H1 (cell line): ENCODE data around the gene VPS13A. TPM values are rescaled to one million over a fixed set of nuclear protein-coding genes. Genes with fewer than 3 reads are reported as not detected.

Source experiments
- CTCF ChIA-PET: fragments of 300-600 bp; sonication (Branson Sonifier 250); formaldehyde crosslinking; loops from one replicate; lab custom pipeline; 2021; ENCODE audit not compliant: partially characterized antibody; lab: Charles Lee
- POLR2A ChIA-PET: fragments of 300-600 bp; sonication (Branson Sonifier 250); formaldehyde crosslinking; loops from one replicate; lab custom pipeline; 2021; ENCODE audit warnings: inconsistent platforms; ENCODE audit not compliant: partially characterized antibody; lab: Charles Lee
- DNase-seq, 2 experiments: peaks; one replicate each; pipeline versions ENCODE4 v3.0.0 to v3.0.0-alpha.2; 2010 to 2022; ENCODE audit warnings: low spot score in 2 of 2, low read depth in 1 of 2, mixed read lengths in 1 of 2
- FAIRE-seq: peaks from 2 replicates; lab custom pipeline; 2011; peaks lifted over from hg19 to GRCh38; lab: Jason Lieb, UNC
- H2AFZ ChIP-seq: 2 replicates; pipeline ENCODE4 v1.8.1; 2012; ENCODE audit warnings: low read length, inconsistent platforms
- H2AK5ac ChIP-seq: 2 replicates; pipeline ENCODE4 v1.6.1; 2013; ENCODE audit warnings: low read depth, low read length
- H2BK120ac ChIP-seq: replicated peaks from 2 replicates; pipeline ENCODE3; 2013; ENCODE audit warnings: low read depth, low read length, inconsistent platforms
- H2BK12ac ChIP-seq: 2 replicates; pipeline ENCODE4 v1.6.1; 2013; ENCODE audit warnings: low read depth, low read length
- H2BK15ac ChIP-seq: 2 replicates; pipeline ENCODE4 v1.6.1; 2013; ENCODE audit warnings: low read length
- H2BK20ac ChIP-seq: 2 replicates; pipeline ENCODE4 v1.6.1; 2013; ENCODE audit warnings: low read length
- H2BK5ac ChIP-seq: 2 replicates; pipeline ENCODE4 v1.6.1; 2013; ENCODE audit warnings: low read depth, low read length
- H3K14ac ChIP-seq: 2 replicates; pipeline ENCODE4 v1.6.1; 2013; ENCODE audit warnings: inconsistent platforms; ENCODE audit not compliant: insufficient read length
- H3K18ac ChIP-seq: 2 replicates; pipeline ENCODE4 v1.6.1; 2013; ENCODE audit warnings: low read length; ENCODE audit errors: extremely low read depth
- H3K23ac ChIP-seq: 2 replicates; pipeline ENCODE4 v1.6.1; 2013; ENCODE audit warnings: inconsistent platforms; ENCODE audit not compliant: insufficient read length
- H3K23me2 ChIP-seq: 2 replicates; pipeline ENCODE4 v1.6.1; 2013; ENCODE audit warnings: low read depth, low read length
- H3K27ac ChIP-seq: 2 replicates; pipeline ENCODE4 v1.6.1; 2011; ENCODE audit warnings: low read depth, low read length, inconsistent platforms
- H3K27me3 ChIP-seq, 4 experiments: replicated peaks in 1 of 4; 1 replicate in 1 of 4; 2 replicates in 3 of 4; pipeline versions ENCODE4 v1.6.1 to v1.8.1; 2011 to 2013; ENCODE audit warnings: low read length in 3 of 4, mild to moderate bottlenecking in 3 of 4, inconsistent platforms in 2 of 4, mixed read lengths in 2 of 4, moderate library complexity in 1 of 4; ENCODE audit not compliant: control insufficient read depth in 3 of 4, insufficient read depth in 3 of 4; ENCODE audit errors: extremely low read depth in 1 of 4
- H3K36me3 ChIP-seq, 4 experiments: 2 replicates each; pipeline versions ENCODE4 v1.6.1 to v1.8.1; 2011 to 2013; ENCODE audit warnings: mild to moderate bottlenecking in 4 of 4, low read length in 3 of 4, moderate library complexity in 2 of 4, control low read depth in 1 of 4, inconsistent platforms in 1 of 4; ENCODE audit not compliant: insufficient read depth in 4 of 4, control insufficient read depth in 2 of 4
- H3K4ac ChIP-seq: replicated peaks from 2 replicates; pipeline ENCODE3; 2013; ENCODE audit warnings: low read length, low read depth, mixed read lengths, inconsistent platforms; ENCODE audit not compliant: insufficient read length
- H3K4me1 ChIP-seq, 4 experiments: replicated peaks in 1 of 4; 1 replicate in 1 of 4; 2 replicates in 3 of 4; pipeline versions ENCODE4 v1.6.1 to v1.8.1; 2011 to 2013; ENCODE audit warnings: low read length in 3 of 4, inconsistent platforms in 2 of 4, mixed read lengths in 1 of 4; ENCODE audit not compliant: insufficient read depth in 4 of 4, control insufficient read depth in 3 of 4
- H3K4me2 ChIP-seq, 2 experiments: 2 replicates each; pipeline versions ENCODE4 v1.6.1 to v1.8.1; 2011 to 2013; ENCODE audit warnings: low read depth in 2 of 2, low read length in 2 of 2, control low read depth in 1 of 2, inconsistent platforms in 1 of 2, mild to moderate bottlenecking in 1 of 2; ENCODE audit not compliant: insufficient read depth in 1 of 2
- H3K4me3 ChIP-seq, 4 experiments: fragments of 200-600, 300-600 bp in 1 of 4; sonication (generic), shearing (Covaris generic), sonication (Bioruptor Twin) in 1 of 4; 2 replicates each; pipeline versions ENCODE4 v1.5.1 to v1.8.1; 2011 to 2016; ENCODE audit warnings: low read length in 4 of 4, low read depth in 3 of 4, control low read depth in 2 of 4, inconsistent platforms in 2 of 4, mild to moderate bottlenecking in 2 of 4, mixed read lengths in 1 of 4, moderate library complexity in 1 of 4; ENCODE audit not compliant: insufficient read depth in 2 of 4; ENCODE audit errors: extremely low read depth in 1 of 4
- H3K56ac ChIP-seq: replicated peaks from 2 replicates; pipeline ENCODE3; 2013; ENCODE audit warnings: low read depth, mild to moderate bottlenecking, mixed read lengths, low read length, inconsistent platforms; ENCODE audit not compliant: insufficient read length
- H3K79me1 ChIP-seq: 2 replicates; pipeline ENCODE4 v1.6.1; 2013; ENCODE audit warnings: low read depth, low read length, control low read depth
- H3K79me2 ChIP-seq, 2 experiments: 2 replicates each; pipeline versions ENCODE4 v1.6.1 to v1.8.1; 2012 to 2013; ENCODE audit warnings: low read length in 2 of 2, mild to moderate bottlenecking in 2 of 2, inconsistent platforms in 1 of 2; ENCODE audit not compliant: insufficient read depth in 2 of 2, control insufficient read depth in 1 of 2
- H3K9ac ChIP-seq, 4 experiments: replicated peaks in 1 of 4; 1 replicate in 1 of 4; 2 replicates in 3 of 4; pipeline versions ENCODE4 v1.6.1 to v1.8.1; 2011 to 2013; ENCODE audit warnings: low read depth in 3 of 4, low read length in 3 of 4, control low read depth in 2 of 4, mild to moderate bottlenecking in 2 of 4, moderate library complexity in 2 of 4, inconsistent platforms in 1 of 4; ENCODE audit errors: extremely low read depth in 1 of 4
- H3K9me3 ChIP-seq, 2 experiments: 2 replicates each; pipeline versions ENCODE4 v1.6.1 to v1.8.1; 2012 to 2013; ENCODE audit warnings: mild to moderate bottlenecking in 2 of 2, moderate library complexity in 2 of 2, control low read depth in 1 of 2, inconsistent platforms in 1 of 2, low read depth in 1 of 2, low read length in 1 of 2, mixed read lengths in 1 of 2; ENCODE audit not compliant: insufficient read depth in 2 of 2
- H4K20me1 ChIP-seq, 2 experiments: replicated peaks in 1 of 2; 2 replicates each; pipeline versions ENCODE3 to v1.8.1; 2011 to 2013; ENCODE audit warnings: inconsistent platforms in 2 of 2, low read length in 2 of 2, mild to moderate bottlenecking in 1 of 2; ENCODE audit not compliant: insufficient read depth in 2 of 2, control insufficient read depth in 1 of 2
- H4K5ac ChIP-seq: 2 replicates; pipeline ENCODE4 v1.6.1; 2013; ENCODE audit warnings: low read length, low read depth, mixed read lengths, inconsistent platforms; ENCODE audit not compliant: insufficient read length
- H4K8ac ChIP-seq: 2 replicates; pipeline ENCODE4 v1.8.0; 2013; ENCODE audit warnings: mild to moderate bottlenecking, moderate library complexity, low read length, inconsistent platforms; ENCODE audit not compliant: insufficient read depth; ENCODE audit errors: extremely low read depth
- H4K91ac ChIP-seq: replicated peaks from 2 replicates; pipeline ENCODE3; 2013; ENCODE audit warnings: low read length, mixed read lengths, inconsistent platforms; ENCODE audit not compliant: insufficient read length
- BACH1 ChIP-seq: IDR thresholded peaks from 2 replicates; pipeline ENCODE4 v1.6.1; 2012; ENCODE audit warnings: low read length, improper control_type of control experiment
- CEBPB ChIP-seq: IDR thresholded peaks from 2 replicates; pipeline ENCODE4 v1.6.1; 2012; ENCODE audit warnings: low read depth, low read length
- CHD1 ChIP-seq: IDR thresholded peaks from 2 replicates; pipeline ENCODE4 v1.6.1; 2012; ENCODE audit warnings: low read depth, low read length, improper control_type of control experiment
- CREB1 ChIP-seq: IDR thresholded peaks from 2 replicates; pipeline ENCODE4 v1.6.1; 2012; ENCODE audit warnings: inconsistent platforms
- EP300 ChIP-seq, 2 experiments: IDR thresholded peaks; 1 replicate in 1 of 2; 2 replicates in 1 of 2; pipeline ENCODE4 v1.6.1; 2011 to 2012; ENCODE audit warnings: low read depth in 2 of 2, low read length in 2 of 2, mild to moderate bottlenecking in 2 of 2, borderline replicate concordance in 1 of 2, inconsistent platforms in 1 of 2, moderate library complexity in 1 of 2
- EZH2 ChIP-seq: fragments of 200-600 bp; sonication (generic); IDR thresholded peaks from 2 replicates; pipeline ENCODE4 v1.7.1; 2012; ENCODE audit warnings: low read depth, mild to moderate bottlenecking, moderate library complexity, low read length, inconsistent platforms; ENCODE audit not compliant: severe bottlenecking
- FOSL1 ChIP-seq: IDR thresholded peaks from 2 replicates; pipeline ENCODE4 v1.6.1; 2011; ENCODE audit warnings: mild to moderate bottlenecking, low read depth, low read length, moderate library complexity; ENCODE audit not compliant: insufficient read depth
- GTF2F1 ChIP-seq: IDR thresholded peaks from 2 replicates; pipeline ENCODE4 v1.6.1; 2012; ENCODE audit warnings: low read depth, low read length, improper control_type of control experiment, borderline replicate concordance
- KDM4A ChIP-seq: IDR thresholded peaks from one replicate; pipeline ENCODE4 v1.7.1; 2012; ENCODE audit warnings: low read depth, mild to moderate bottlenecking, moderate library complexity, low read length, inconsistent platforms; ENCODE audit not compliant: severe bottlenecking
- MAFK ChIP-seq: IDR thresholded peaks from 2 replicates; pipeline ENCODE4 v1.6.1; 2012; ENCODE audit warnings: low read depth, mild to moderate bottlenecking, improper control_type of control experiment, low read length
- SAP30 ChIP-seq: fragments of 300-600 bp; sonication (generic); IDR thresholded peaks from 2 replicates; pipeline ENCODE4 v1.7.1; 2012; ENCODE audit warnings: low read length, moderate library complexity, mild to moderate bottlenecking, inconsistent platforms; ENCODE audit not compliant: insufficient read depth, insufficient replicate concordance
- SP1 ChIP-seq: IDR thresholded peaks from 2 replicates; pipeline ENCODE4 v1.6.1; 2011; ENCODE audit warnings: low read depth, low read length
- SRF ChIP-seq: IDR thresholded peaks from 2 replicates; pipeline ENCODE4 v1.6.1; 2011; ENCODE audit warnings: mild to moderate bottlenecking, low read depth, low read length, moderate library complexity
- TBP ChIP-seq: IDR thresholded peaks from 2 replicates; pipeline ENCODE4 v1.6.1; 2011; ENCODE audit warnings: low read depth, low read length, improper control_type of control experiment
- polyA plus RNA-seq, 7 experiments: library from polyadenylated mRNA; depleted of rRNA in 3 of 7; stranded (reverse) in 5 of 7; unstranded in 2 of 7; fragments of >200 nt in 5 of 7; fragments of 200-250 nt in 2 of 7; gene quantifications; 1 replicate in 5 of 7; 2 replicates in 1 of 7; 4 replicates in 1 of 7; pipeline versions ENCODE4 v1.2.1 to v1.2.3, GENCODE V29; 2011 to 2013; ENCODE audit warnings: missing spikeins in 2 of 7, mixed read lengths in 2 of 7
- total RNA-seq: library from RNA; stranded (reverse); fragmentation: NEBNext Ultra II Directional; extraction: Animal tissue kit (Norgen Biotek cat#: 25700); gene quantifications from 2 replicates; pipeline ENCODE4 v1.2.1, GENCODE V29; 2021

Gene VPS13A
- total and polyA plus RNA-seq, 2 of the 8 experiments (the other 6 are each of a cell fraction or from before 2014, with no cell fraction given) = 6.0 to 36.5 TPM

DNA sequence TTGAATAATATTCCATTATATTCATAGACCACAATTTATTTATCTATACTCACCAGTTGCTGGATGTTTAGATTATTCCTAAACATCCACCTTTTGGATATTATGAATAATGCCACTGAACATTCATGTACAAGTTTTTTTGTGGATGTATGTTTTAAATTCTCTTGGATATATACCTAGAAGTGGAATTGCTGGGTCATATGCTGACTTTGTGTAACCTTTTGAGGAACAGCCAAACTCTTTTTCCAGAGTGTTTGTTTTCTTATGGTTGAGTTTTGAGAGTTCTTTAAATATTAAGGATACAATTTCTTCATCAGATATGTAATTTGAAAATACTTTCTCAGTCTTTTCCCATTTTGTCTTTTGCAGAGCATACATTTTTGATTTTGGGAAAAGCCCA, 2.7 kb downstream of the VPS13A start:
- Histone ChIP-seq H3K27ac (no peak overlapping the region), H3K4me3 (peak overlapping the region in 1 of 4 experiments; percentile 83; a peak in 1 of 8 replicates), H2BK120ac (no peak overlapping the region), H3K4ac (no peak overlapping the region), H3K79me2 (peaks cover 8 to 67% of the 10 kb centered on the region in 2 experiments; a peak in 3 of 4 replicates), H2BK15ac (no peak overlapping the region), H3K9me3 (no peaks in the 10 kb centered on the region), H3K56ac (no peak overlapping the region), H2AK5ac (no peak overlapping the region), H2BK5ac (no peak overlapping the region), H4K8ac (no peak overlapping the region), H3K18ac (no peak overlapping the region), H4K20me1 (no peaks in the 10 kb centered on the region), H2BK12ac (no peak overlapping the region), H4K5ac (no peak overlapping the region), H3K14ac (no peak overlapping the region), H3K36me3 (no peaks in the 10 kb centered on the region), H3K23ac (no peak overlapping the region), H3K4me2 (no peak overlapping the region; a peak in 1 of 4 replicates), H3K23me2 (peaks cover 6% of the 10 kb centered on the region; the same call in 1 of the 2 replicates), H2AFZ (no peak overlapping the region), H3K9ac (no peak overlapping the region), H3K79me1 (no peaks in the 10 kb centered on the region), H3K4me1 (peaks cover 2 to 6% (median 3%) of the 10 kb centered on the region in 4 experiments; a peak in 6 of 7 replicates), H4K91ac (no peak overlapping the region), H3K27me3 (no peaks in the 10 kb centered on the region), H2BK20ac (no peak overlapping the region)
- ChIA-PET CTCF (no interaction called here), POLR2A (no interaction called here)
- DNase-seq (no peak), FAIRE-seq (no peak)
- TF ChIP-seq SP1 (no peak), MAFK (no peak), KDM4A (no peak), GTF2F1 (no peak), CHD1 (no peak), EZH2 (no peak), SAP30 (no peak), CREB1 (no peak), CEBPB (no peak), TBP (no peak), BACH1 (no peak), EP300 (IDR thresholded peaks at IDR 0.05; ENCODE audit: borderline replicate concordance in 1 of 2, low read depth in 2 of 2, low read length in 2 of 2) (no peak), SRF (no peak), FOSL1 (no peak)
